PC-9 (cell line): Measurements from ENCODE around the gene CDIPT.

ENCODE experiments used
- EZH2 ChIP-seq: fragments of 200-600 bp; sonication (generic); IDR thresholded peaks from 2 replicates; pipeline ENCODE4 v1.8.0; 2017; ENCODE audit warnings: antibody characterized with exemption, low read depth
- TF ChIP-seq, protein P1 (sequence below): fragments of 200-600 bp; sonication (generic); conservative IDR thresholded peaks from 2 replicates; pipeline ENCODE4 v1.6.1; 2017; ENCODE audit warnings: mixed run types, antibody characterized with exemption, mild to moderate bottlenecking, moderate library complexity

DNA sequence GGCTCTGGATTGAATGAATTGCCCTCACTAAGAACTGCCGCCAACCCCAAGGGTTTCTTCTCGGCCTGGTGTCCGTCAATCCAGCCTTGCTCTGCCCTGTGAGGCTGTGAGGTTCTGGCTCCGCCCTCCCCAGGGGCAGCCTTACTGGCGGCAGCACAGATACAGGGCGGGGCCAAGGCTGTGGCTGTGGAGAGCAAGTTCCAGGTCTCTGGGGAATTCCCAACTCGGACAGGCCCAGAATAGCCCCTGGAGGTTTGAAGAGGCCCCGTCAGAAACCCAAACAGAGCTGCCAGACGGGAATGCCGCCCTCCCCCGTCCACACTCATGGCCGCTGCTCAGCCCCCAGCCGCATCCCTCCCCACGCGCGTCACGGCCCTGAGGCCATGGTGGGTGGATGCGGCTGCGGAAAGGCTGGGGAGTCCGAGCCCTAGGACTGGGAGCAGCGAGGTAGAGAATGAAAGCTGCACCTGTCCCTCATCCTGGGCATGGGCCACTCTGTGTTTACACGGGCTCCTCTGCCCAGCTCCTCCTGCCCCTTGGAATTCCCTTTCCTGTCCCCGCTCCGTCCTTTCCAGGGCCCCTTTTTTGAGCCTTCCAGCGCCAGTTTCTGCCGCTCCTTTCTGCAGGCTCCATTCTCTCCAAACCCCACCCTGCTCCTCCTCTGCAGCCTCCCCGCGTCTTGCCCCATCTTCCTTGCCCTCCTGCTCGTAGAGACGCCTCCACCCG lies 51.7 kb downstream of the CDIPT start:
- TF ChIP-seq, protein P1, sequence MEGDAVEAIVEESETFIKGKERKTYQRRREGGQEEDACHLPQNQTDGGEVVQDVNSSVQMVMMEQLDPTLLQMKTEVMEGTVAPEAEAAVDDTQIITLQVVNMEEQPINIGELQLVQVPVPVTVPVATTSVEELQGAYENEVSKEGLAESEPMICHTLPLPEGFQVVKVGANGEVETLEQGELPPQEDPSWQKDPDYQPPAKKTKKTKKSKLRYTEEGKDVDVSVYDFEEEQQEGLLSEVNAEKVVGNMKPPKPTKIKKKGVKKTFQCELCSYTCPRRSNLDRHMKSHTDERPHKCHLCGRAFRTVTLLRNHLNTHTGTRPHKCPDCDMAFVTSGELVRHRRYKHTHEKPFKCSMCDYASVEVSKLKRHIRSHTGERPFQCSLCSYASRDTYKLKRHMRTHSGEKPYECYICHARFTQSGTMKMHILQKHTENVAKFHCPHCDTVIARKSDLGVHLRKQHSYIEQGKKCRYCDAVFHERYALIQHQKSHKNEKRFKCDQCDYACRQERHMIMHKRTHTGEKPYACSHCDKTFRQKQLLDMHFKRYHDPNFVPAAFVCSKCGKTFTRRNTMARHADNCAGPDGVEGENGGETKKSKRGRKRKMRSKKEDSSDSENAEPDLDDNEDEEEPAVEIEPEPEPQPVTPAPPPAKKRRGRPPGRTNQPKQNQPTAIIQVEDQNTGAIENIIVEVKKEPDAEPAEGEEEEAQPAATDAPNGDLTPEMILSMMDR: no peak
- no peak for TF ChIP-seq EZH2
